SK-MEL-5 (cell line): ENCODE data around the gene WDR33. TPM values are rescaled to one million over a fixed set of nuclear protein-coding genes. Genes with fewer than 3 reads are reported as not detected.
"Not testable (repeated sequence)": the region's sequence is repeated elsewhere in the genome, so short reads cannot be mapped to it uniquely, and the experiment has no call there.

ENCODE experiments used
- DNase-seq: peaks from one replicate; pipeline ENCODE4 v3.0.0-alpha.2; 2016; ENCODE audit warnings: low read depth, low spot score
- in situ Hi-C: cut with HindIII; loops from 2 replicates; pipeline ENCODE4 v1.10.0; 2016; ENCODE audit warnings: low sequenced_read_pairs, high pct_unique_total_duplicates, low pct_unique_long_range_greater_than_20kb
- total RNA-seq: library from RNA; depleted of rRNA; stranded (reverse); fragments of >200 nt; shearing (Covaris generic); gene quantifications from 2 replicates; pipeline ENCODE4 v1.2.3, GENCODE V29; 2014

WDR33 gene
- total RNA-seq, 1 experiment from 2014 or later, result 25.1 TPM

- no peak for DNase-seq
- in situ Hi-C loops, result no loop called here
These were observed 3.7 kb upstream of the WDR33 start for GRCh38 chr2:127814677-127815076.

GRCh38 chr2:127812441-127812840 lies 1.5 kb upstream of the WDR33 start:
- DNase-seq, in situ Hi-C loops: not testable (repeated sequence)

GRCh38 chr2:127811397-127812321 lies 688 bp upstream of the WDR33 start:
- peak; percentile 17 for DNase-seq
- in situ Hi-C loops, result no loop called here

DNA sequence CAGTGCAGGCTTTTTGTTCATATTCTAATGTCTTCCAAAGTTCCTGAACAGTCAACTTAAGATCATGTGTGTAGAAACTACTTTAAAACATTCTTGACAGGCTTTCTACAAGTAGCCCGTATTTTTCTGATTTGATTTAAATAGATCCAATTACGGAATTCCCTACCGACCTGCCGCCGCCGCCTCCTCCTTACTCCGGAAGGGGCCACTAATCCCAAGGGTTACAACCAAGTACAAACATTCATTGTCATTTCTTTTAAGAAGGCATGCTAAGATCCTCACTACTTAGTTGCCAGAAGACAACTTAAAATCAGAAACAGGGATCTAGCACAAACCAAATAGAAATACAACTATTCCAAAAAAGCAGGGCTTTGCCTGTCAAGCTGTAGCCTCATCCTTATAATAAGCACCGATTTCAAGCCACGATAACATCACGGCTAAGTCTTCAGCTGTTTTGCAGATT lies 784 bp downstream of the WDR33 start:
- DNase-seq, result peak; percentile 27

GRCh38 chr2:127807678-127808353 lies 3.2 kb downstream of the WDR33 start:
- in situ Hi-C loops, result no loop called here
- no peak for DNase-seq

More for the DNA sequence above, 784 bp downstream of the WDR33 start:
- in situ Hi-C loops, result no loop called here

DNA sequence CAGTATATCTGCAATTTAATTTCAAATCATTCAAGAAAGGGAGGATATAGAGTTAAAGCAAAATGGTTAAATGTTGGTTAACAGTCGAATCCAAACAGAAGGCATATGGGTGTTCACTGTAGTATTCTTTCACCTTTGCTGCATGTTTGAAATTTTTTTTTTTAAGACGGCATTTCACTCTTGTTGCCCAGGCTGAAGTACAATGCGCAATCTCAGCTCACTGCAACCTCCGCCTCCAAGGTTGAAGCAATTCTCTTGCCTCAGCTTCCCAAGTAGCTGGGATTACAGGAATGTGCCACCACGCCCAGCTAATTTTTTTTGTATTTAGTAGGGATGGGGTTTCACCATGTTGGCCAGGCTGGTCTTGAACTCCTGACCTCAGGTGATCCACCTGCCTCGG lies 4.1 kb downstream of the WDR33 start:
- not testable (repeated sequence) for DNase-seq

GRCh38 chr2:127805491-127805890 lies 5.5 kb downstream of the WDR33 start:
- no peak for DNase-seq
- in situ Hi-C loops, result no loop called here

More for the DNA sequence above, 4.1 kb downstream of the WDR33 start:
- in situ Hi-C loops, result not testable (repeated sequence)

GRCh38 chr2:127799926-127800325 lies 11.0 kb downstream of the WDR33 start:
- in situ Hi-C loops, result no loop called here
- no peak for DNase-seq

- no peak for DNase-seq
- in situ Hi-C loops, result no loop called here
These were observed 14.6 kb downstream of the WDR33 start for GRCh38 chr2:127796389-127796788.

GRCh38 chr2:127794901-127795300 lies 16.1 kb downstream of the WDR33 start:
- DNase-seq, in situ Hi-C loops: not testable (repeated sequence)

- in situ Hi-C loops, result no loop called here
- DNase-seq, result no peak
These were observed 18.2 kb downstream of the WDR33 start for GRCh38 chr2:127792805-127793204.

GRCh38 chr2:127790694-127791529 lies 20.1 kb downstream of the WDR33 start:
- DNase-seq, result no peak
- in situ Hi-C loops, result no loop called here

DNA sequence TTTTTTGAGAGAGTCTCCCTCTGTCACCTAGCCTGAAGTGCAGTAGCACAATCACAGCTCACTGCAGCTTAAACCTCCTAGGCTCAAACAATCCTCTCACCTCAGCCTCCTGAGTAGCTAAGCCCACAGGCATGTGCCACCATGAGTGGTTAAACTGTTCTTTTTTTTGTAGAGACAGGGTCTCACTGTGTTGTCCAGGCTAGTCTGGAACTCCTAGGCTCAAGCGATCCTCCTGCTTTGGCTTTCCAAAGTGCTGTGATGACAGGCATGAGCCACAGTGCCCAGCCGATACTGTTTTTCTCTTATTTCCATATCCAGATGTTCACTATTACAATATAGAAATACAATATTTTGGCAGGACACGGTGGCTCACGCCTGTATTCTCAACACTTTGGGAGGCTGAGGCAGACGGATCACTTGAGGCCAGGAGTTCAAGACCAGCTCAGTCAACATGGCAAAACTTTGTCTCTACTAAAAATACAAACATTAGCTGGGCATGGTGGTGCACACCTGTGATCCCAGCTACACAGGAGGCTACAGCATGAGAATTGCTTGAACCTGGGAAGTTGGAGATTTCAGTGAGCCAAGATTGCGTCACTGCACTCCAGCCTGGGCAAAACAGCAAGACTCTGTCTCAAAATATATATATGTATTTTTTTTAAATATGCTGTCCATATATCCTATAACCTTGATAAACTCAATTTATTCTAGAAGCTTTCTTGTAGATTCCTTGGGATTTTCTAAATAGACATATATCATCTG lies 24.7 kb downstream of the WDR33 start:
- in situ Hi-C loops, result no loop called here
- DNase-seq, result no peak

DNA sequence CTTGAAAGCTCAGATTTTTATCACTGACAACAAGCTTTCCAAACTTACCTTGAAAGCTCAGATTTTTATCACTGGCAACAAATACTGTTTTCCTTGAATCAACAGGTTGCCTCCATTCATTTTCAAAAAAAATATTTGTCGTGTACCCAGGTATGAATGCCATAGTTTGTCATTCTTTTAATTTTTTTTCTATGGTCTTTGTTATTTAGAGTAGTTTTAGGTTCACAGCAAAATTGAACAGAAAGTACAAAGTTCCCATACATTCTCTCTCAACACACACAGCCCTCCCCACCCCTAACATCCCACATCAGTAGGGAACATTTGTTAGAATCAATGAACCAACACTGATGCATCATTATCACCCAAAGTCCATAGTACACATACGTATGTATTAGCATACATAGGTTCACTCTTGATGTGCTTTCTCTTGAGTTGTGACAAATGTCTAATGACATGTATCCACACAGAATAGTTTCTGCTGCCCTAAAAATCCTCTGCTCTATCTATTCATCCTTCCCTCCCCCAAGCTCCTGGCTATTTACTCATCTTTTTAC lies 25.9 kb downstream of the WDR33 start:
- in situ Hi-C loops, result no loop called here
- DNase-seq, result no peak

DNA sequence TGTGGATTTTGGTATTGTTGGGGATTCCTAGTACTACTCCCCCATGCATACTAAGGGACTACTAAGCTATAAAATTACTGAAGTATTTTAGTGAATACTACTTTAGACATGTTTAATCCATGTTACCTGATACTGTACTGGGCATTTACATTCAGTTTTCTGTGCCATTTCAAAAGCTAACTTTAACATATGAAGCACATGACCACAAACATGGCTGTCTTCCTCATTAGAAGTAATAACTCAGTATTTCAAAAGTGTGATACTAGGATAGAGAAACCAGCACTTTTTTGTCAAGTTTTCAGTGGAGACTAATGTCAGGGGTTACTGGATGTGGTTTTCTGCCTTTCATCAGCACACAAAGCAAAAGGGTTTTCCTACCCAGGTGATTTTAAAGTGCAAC lies 27.9 kb downstream of the WDR33 start:
- DNase-seq, result no peak
- in situ Hi-C loops, result no loop called here

GRCh38 chr2:127778850-127779249 lies 32.1 kb downstream of the WDR33 start:
- DNase-seq, result no peak
- in situ Hi-C loops, result no loop called here

- no peak for DNase-seq
- in situ Hi-C loops, result no loop called here
These were observed 32.5 kb downstream of the WDR33 start for GRCh38 chr2:127778447-127778846.
